Stimulated activated CD4-positive, alpha-beta T cell treated with anti-CD3 and anti-CD28 coated beads, Interleukin-2, amount 100 ng/mL, for 24 hours (primary cell): ENCODE data around the gene TMEM44.
"Not testable (repeated sequence)": the region's sequence is repeated elsewhere in the genome, so short reads cannot be mapped to it uniquely, and the experiment has no call there.

Experiments
- DNase-seq, 2 donors: peaks; one replicate each; pipeline ENCODE4 v3.0.0-alpha.2; 2020

Gene TMEM44

GRCh38 chr3:194549853-194550252, 83.4 kb downstream of the TMEM44 start:
- DNase-seq = no peak

GRCh38 chr3:194548346-194549321, 84.6 kb downstream of the TMEM44 start:
- no peak for DNase-seq

- DNase-seq = no peak
Measured at GRCh38 chr3:194547042-194547441, 86.2 kb downstream of the TMEM44 start.

- DNase-seq = not testable (repeated sequence)
Measured at GRCh38 chr3:194545538-194545937, 87.7 kb downstream of the TMEM44 start.

GRCh38 chr3:194543550-194543949, 89.7 kb downstream of the TMEM44 start:
- no peak for DNase-seq

- no peak for DNase-seq
Measured at GRCh38 chr3:194541483-194541882, 91.7 kb downstream of the TMEM44 start.

- DNase-seq = no peak
Measured at GRCh38 chr3:194540274-194540905, 92.8 kb downstream of the TMEM44 start.

- DNase-seq = no peak
Measured at GRCh38 chr3:194539498-194539897, 93.7 kb downstream of the TMEM44 start.

- no peak for DNase-seq
Measured at GRCh38 chr3:194537732-194538247, 95.4 kb downstream of the TMEM44 start.
